SKM-1 treated with dmso at 0.1 percent for 144 hours (cell line): ENCODE data around the gene UBE3C.
"Not testable (repeated sequence)": the region's sequence is repeated elsewhere in the genome, so short reads cannot be mapped to it uniquely, and the experiment has no call there.

Experiments
- DNase-seq: peaks from one replicate; lab custom pipeline; 2025; ENCODE audit not compliant: unreplicated experiment; lab: John Stamatoyannopoulos, UW

Gene UBE3C

GRCh38 chr7:157234271-157234670, 95.5 kb downstream of the UBE3C start:
- no peak for DNase-seq

- no peak for DNase-seq
Measured at GRCh38 chr7:157235357-157236333, 96.9 kb downstream of the UBE3C start.

GRCh38 chr7:157238087-157238486, 99.4 kb downstream of the UBE3C start:
- no peak for DNase-seq

GRCh38 chr7:157239571-157240270, 101.0 kb downstream of the UBE3C start:
- no peak for DNase-seq

DNA sequence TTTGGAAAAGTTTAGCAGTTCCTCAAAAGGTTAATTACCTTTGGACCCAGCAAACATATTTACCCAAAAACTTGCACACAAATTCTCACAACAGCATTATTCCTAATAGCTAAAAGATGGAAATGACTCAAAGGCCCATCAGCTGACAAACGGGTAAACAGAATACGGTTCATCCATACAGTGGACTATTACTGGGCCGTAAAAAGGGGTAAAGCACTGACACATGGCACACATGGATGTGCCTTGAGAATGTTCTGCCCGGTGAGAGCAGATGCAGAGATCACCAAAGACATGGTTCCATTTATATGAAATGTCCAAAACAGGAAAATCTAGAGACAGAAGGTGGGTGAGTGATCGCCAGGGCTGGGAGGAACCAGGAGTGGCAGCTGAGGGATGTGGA, 102.9 kb downstream of the UBE3C start:
- DNase-seq = no peak

DNA sequence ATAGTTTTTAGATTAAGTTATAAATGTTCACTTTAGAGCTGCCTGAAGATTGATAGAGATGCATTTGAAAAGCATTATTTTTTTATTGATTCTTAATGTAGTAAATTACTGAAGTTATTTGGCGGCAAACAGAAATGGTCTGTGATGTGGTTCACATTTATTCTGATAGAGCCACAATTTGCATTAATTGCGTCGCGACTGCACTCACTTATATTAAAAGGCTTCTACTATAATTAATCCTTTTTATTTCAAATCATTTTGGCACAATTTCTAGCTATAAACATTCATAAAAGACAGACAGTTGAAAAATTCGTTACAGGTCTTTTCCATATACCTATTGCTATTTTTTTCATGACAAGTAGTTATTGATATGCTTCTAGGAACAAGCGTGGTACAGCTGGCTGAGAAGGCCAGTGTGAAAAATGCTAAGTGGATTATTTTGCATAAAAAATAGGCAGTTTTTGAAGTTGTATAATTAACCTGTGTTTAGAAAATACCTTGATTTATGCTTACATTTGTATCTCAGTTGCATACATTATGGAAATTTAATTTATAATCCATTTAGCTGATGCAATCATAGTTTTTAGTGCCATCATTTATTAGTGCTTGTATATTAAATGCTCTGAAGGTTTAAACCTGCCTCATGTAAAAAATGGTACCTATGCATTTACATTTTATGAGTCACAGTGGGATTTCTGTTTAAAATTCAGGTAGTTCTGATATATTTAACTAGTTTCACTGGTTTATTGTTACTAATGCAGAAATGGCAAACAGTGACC, 106.0 kb downstream of the UBE3C start:
- DNase-seq = no peak

DNA sequence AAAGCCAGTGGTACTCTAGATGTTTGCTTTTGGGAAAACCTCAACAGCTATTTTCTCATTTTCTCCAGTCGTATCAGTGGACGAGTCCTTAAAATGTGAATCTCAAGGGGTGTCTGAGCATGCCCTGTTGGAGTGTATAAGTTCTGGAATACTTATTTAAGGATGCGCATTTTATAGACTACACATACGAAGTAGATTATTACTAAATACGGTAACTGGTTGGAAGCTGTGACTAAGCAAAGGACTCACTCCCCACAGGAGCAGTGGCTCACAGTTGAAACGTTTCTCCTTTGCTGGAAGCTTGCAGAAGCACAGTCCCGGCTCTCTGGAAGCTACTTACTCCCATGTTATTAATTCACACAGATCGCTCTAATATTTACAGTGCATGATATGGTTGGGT, 107.3 kb downstream of the UBE3C start:
- no peak for DNase-seq

DNA sequence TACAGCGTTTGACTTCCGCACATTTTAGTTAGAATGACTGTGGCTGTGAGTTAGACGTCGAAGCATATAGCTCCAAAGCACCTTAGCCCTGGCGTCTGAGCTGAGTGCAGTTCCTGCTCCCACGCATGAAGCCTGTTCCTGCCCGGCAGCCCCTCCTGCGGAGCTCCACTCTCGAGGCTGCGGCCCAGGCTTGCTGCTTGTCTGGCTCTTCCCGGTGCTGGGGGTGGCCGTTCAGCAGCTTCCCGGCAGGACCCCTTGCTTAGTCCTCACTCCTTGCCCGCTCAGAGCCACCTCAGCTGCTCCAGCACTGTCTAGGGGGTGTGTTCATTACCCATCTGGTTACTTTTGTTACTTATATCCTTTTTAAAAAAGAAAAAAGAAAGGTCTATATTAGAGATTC, 109.9 kb downstream of the UBE3C start:
- DNase-seq = no peak

DNA sequence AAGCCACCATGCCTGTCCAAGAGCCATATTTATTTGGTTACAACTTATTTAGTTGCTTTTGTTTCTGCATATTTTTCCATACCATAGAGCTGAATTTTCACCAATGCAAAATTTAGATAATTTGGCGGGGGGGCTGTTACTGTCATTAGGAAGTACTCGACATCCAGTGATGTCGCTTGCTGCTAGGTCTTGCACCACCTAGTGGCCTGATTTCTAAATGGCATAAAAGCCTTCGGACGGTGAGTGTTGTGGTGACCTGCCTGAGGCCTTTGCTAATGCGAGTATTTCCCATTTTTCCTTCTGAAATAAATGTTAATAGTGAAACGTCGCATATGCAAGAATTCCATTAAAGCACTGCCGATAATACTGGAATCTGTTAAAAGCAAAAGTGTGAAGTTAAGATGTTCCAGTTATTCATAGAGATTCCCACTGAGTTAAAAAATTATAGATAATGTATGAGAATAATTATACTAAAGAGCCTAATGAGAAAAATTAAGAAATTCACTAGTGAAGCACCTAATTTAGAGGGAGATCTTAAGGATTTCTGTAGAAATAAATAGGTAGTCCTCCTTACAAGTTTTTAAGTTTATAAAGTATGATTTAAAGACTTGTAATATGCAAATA, 112.0 kb downstream of the UBE3C start:
- peak; percentile 0 for DNase-seq

GRCh38 chr7:157251817-157252216, 113.1 kb downstream of the UBE3C start:
- not testable (repeated sequence) for DNase-seq

DNA sequence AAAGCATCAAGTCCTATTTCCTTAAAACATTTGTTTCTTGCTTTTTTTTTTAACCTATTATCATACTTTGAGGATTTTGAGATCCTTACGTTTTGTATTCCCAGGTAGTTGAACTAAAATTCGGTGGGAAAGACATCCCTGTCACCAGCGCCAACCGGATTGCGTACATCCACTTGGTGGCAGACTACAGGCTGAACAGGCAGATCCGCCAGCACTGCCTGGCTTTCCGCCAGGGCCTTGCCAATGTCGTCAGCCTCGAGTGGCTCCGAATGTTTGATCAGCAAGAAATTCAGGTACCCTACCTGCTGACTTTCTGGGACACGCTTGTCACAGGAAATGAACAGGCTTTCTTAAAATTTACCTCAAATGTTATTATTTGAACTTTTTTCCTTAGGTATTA, 115.1 kb downstream of the UBE3C start:
- no peak for DNase-seq

DNA sequence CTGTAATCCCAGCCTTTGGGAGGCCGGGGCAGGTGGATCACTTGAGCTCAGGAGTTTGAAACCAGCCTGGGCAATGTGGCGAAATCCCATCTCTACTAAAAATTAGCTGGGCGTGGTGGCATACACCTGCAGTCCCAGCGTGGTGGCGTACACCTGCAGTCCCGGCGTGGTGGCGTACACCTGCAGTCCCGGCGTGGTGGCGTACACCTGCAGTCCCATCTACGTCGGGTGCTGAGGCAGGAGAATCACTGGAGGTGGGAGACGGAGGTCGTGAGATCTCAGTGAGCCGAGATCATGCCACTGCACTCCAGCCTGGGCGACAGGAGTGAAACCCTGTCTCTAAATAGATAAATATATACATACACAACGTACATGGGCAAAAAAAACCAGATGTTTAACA, 116.1 kb downstream of the UBE3C start:
- DNase-seq = not testable (repeated sequence)

DNA sequence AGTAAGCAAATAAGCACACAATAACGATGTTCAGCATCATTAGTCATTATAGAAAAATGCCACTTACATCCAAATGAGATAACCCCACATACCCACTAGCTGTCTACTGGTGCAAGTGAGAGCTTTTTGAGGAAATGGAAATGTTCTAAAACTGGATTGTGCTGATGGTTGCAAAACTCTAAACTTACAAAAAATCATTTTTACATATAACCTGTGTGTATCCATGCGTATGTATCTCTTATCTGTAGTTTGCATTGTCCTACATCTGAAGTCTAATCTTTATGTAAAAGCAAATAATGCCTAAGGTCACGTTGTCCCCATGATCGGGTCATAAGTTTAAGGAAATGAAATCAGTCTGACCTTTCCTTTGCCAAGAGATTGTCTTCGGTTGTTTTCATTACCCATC, 116.5 kb downstream of the UBE3C start:
- DNase-seq = no peak

- DNase-seq = no peak
Measured at GRCh38 chr7:157263156-157263555, 124.4 kb downstream of the UBE3C start.

DNA sequence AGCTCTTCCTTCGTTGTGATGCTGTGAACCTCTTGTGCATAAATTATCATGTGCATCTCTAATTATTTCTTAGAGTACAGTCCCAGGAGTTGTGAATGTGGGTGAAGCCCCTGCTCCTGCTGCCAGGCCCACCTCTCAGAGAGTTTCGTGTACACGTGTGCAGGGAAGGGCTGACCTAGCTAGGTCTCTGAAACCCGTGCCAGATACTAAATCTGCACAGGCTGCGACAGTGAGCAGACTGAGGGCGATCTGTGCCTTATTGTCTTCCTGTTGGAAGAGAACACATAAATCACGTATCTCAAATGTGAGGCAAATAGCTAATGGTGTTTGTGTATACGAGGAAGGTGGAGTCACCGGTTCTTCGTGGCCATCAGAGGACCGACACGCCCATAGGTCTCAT, 126.3 kb downstream of the UBE3C start:
- no peak for DNase-seq

GRCh38 chr7:157266272-157266671, 127.5 kb downstream of the UBE3C start:
- no peak for DNase-seq

DNA sequence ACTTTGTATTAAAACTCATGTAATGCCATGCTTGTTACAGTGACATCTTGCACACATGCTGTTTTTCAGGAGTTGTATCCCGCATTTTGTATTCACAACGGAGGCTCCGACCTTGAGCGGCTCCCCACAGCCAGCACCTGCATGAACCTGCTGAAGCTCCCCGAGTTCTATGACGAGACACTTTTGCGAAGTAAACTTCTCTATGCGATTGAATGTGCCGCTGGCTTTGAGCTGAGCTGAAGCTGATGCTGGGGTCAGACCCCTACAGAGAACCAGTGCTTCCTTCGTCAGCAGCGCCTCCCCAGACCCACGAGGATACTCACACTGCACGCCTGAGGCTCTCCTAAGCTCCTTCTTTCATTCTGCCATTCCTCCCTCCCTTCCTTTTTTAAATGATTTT, 128.8 kb downstream of the UBE3C start:
- no peak for DNase-seq

GRCh38 chr7:157267956-157268355, 129.2 kb downstream of the UBE3C start:
- no peak for DNase-seq

DNA sequence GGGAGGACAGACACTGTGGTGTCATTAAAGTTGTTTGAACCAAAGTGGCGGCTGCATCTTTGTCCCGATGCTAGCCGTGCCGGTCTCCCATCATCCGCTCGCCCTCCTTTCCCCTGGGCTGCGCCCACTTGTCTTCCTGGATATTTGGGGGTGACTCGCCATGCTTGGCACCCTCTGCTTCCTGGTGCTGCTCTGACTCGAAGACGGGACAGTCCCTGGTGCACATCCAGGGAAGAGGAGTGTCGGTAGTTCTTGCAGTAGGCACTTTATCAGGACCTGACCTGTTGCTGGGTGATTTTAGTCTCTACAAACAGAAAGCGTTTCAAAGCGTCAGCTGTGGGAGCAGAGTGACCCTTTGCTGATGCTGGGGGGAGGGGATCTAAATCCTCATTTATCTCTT, 129.8 kb downstream of the UBE3C start:
- no peak for DNase-seq

DNA sequence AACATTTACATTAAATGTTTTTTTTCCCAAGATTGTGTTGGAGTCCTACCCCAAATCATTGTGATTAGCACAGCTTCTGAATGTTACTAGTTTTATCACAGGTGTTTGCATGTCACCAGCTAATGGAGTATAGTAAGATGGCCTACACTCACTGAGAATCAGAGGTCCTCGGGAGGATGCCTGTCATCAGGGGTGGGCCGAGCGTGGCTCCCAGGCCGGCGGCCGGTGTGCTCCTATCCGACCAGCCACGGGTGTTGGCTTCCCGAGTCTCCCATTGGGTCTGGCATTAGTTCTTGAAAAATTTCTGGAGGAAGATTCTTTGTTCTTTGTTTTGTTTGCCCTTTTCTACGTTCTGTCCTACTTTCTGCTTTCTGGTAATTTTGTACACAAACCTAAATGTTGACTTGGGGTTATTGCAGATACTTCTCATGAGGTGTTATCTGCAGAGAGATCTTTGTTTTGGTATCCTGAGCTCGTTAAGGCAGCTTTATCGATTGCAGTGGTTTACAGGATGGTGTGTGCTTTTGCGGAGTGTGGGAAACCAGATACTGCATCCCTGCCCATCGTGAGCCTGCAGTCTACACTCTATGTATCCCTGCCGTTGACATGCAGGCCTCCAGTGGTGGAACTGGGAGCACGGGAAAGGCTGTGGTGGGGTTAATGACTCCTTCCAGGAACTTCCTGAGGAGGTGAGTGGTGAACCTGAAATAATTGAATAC, 130.8 kb downstream of the UBE3C start:
- DNase-seq = no peak
